GM21529 (cell line): ENCODE results near the gene GCSAM.

Experiments used
- ATAC-seq: cut with Tn5 transposase; IDR thresholded peaks from one replicate; pipeline ENCODE4 v1.9.1; 2021; ENCODE audit not compliant: unreplicated experiment

The GCSAM gene

DNA sequence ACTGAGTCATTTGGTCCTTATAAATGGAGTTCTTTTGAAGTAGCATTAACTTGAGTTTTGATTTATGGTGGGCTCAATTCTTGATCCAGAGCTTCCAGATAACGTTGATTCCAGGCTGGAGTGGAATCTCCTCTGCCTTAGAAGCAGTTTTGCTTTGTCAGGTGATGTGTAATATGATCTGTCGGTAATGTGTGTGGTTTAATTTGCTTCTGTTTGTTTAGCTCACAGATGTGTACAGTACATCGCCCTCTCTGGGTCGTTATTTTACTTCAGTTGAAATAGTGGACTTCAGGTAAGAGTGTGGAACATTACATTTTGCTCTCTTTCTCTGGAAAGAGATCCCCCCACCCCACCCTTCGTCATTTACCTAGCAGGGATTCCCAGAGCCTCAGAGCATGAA is 23.7 kb downstream of the GCSAM start:
- ATAC-seq = no peak

GRCh38 chr3:112104774-112105173 is 28.3 kb downstream of the GCSAM start:
- no peak for ATAC-seq

- ATAC-seq = no peak
Observed at GRCh38 chr3:112101916-112102315, 31.1 kb downstream of the GCSAM start.

DNA sequence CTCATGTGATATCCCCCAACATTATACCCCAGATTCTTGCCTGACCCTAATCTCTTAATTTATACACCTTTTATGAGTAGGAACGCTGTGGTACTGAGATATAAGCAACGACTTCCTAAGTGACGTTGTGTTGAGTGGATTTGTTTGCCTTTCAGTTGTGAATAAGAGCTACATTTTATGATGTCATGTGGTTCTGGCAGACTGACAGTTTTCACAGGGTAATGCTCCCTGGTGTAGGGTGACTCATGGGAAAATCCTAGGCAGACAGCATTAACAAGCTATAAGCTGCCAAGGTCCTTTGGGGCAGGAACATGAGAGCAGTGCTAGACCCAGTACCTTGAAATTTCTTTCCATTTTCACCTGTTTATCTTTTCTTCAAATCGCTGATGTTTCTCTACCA is 35.7 kb downstream of the GCSAM start:
- ATAC-seq = no peak

- ATAC-seq = no peak
Observed at GRCh38 chr3:112096176-112096575, 36.9 kb downstream of the GCSAM start.

- ATAC-seq = no peak
Observed at GRCh38 chr3:112095731-112096130, 37.3 kb downstream of the GCSAM start.

DNA sequence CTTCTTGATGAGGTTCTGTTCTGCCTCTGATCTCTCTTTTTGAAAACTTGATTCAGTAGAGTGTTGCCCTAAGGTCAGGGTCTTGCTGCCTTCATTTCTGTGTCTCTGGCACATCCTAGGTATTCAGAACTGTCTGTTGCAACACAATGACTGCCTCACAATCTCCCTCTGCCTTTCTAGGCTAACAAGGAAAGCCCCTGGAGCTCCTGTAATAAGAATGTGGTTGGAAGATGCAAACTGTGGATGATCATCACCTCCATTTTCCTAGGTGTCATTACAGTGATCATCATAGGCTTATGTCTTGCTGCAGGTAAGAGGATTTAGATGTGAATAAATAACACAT is 39.9 kb downstream of the GCSAM start:
- no peak for ATAC-seq

- ATAC-seq = peak; percentile 57
Observed at GRCh38 chr3:112092496-112093179, 40.4 kb downstream of the GCSAM start.

DNA sequence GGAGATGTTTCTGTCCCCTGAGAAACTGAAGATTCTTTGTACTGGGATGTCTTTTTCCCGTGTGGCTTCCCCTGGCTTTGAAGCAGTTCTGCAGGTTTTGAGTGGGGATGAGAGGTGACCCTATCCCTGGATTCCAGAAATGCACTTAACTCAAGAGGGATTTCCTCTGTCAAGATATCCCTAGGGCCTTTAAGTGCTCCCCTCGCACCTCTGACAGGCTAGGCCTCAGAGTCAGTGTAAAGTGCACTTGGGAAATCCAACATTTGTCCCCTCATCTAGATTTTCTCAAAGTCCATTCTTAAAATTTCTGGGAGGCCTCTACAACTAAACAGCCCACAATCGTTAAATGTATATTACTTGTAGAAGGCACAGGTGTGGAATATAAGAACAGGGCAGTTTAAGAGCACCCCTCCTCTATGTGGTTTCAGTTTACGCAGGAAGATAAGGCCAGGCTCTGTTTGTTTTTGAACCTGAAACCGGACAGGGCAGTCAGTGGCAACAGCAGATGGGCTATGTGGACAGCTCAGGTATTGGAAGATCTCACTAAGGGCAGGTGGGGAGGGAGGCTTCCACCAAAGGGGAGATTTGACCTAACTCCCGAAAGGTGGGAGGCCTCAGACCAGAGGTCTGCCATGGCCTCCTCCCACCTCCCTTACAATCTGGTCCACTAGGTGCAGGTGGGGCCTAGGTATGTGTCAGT is 42.0 kb downstream of the GCSAM start:
- no peak for ATAC-seq

DNA sequence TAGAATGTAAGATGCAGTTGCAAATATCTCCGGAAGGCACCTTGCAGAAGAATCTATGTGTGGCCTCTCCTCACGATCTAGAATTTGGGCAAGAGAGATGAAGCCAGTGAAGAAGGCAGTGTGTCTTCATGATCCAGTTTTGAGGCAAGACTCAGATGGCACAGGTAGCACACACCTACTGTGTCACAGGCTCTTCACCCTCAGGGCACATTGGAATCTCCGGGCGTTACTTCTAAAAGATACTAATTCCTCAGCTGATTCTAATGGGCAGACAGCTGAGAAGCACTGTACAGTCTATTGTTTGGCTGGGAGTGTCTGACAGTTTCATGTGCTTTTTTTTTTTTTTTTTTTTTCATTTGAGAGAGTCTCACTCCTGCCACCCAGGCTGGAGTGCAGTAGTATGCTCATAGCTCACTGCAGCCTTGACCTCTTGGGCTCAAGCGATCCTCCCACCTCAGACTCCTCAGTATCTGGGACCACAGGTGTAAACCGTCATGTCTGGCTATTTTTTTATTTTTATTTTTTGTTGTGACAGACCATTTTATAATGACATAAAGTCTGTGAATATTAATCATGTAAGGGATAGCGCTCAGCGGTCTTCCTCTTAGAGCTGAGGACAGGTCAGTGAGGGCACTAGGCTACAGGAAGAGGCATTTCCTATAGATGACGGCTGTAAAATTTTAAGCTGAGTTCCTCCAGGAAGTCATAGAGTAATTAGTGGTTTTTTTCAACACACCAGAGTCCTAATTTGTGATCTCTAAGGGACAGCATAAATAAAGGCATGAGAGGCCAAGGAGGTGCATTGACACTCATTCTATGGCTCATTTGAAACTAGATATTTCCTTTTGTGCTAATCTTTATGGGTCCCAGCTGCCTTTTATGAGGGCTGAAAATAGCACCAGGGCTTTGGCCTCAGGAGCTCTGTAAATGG is 42.8 kb downstream of the GCSAM start:
- ATAC-seq = no peak

DNA sequence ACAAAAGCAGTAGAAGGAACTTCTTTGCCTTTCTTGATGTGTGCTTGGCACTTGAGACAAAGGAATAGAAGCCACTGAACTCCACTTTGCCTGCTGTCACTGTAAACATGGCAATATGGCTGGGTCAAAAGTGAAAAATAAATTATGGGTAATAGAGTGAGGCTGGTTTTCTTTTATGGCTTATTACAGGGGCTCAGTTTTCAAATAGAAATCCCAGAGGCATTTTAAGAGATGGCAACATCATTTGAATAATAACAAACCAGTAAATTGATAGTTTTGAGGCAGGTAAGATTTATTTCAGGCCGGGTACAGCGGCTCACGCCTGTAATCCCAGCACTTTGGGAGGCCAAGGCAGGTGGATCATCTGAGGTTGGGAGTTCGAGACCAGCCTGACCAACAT is 44.1 kb downstream of the GCSAM start:
- ATAC-seq = no peak

GRCh38 chr3:112087746-112088145 is 45.3 kb downstream of the GCSAM start:
- ATAC-seq = no peak

DNA sequence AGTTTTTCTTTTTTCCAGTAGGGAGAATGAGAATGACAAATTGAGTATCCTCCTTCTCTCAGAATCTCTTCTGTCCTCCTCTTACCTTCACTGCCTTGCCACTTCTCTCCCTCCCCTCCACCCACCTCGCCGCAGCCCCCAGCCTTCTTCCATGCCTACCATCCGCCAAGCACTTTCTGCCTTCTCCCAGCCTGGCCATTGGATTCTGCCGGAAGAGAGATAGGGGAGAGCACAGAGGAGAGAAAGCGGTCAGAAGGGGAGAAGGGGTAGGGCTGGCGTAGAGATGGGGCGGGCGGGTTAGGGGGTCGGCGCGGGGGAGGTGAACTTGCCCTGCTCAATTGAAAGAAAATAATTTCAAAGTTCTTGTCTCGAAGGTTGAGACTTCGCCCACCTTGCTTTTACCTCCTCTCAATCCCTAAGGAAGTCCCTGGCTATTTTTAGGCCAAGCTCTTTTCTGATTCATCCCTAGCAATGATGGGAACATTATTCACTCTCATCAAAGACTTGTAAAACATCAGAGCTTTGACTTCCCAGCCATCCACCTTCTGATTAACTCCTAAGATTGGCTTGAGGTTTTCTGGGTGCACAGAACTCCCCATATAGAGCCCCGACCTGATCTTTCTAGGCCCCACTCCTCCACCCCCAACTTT is 46.0 kb downstream of the GCSAM start:
- ATAC-seq = no peak

- peak; percentile 87 for ATAC-seq
Observed at GRCh38 chr3:112086076-112086854, 46.8 kb downstream of the GCSAM start, which contains the start of gene C3orf52. Gene C3orf52, plus strand, starts transcription at chr3:112086389. Its CDS starts 19 bp downstream, at chr3:112086408.

DNA sequence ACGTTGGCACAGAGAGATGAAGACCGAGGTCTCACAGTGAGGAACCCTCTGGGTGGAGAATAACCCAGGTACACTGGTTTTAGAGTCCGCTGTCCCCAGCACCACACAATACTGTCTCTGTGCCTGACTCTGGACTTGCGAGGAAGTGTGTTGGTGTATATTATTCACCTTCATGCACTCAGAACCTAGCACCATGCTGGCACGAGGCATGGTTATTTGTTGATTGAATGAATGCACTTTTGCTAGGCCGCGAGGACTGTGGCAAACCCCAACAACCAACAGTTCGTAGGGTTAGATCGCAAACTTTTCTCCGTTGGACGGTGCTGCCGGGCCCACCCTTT is 47.3 kb downstream of the GCSAM start:
- peak; percentile 10 for ATAC-seq

DNA sequence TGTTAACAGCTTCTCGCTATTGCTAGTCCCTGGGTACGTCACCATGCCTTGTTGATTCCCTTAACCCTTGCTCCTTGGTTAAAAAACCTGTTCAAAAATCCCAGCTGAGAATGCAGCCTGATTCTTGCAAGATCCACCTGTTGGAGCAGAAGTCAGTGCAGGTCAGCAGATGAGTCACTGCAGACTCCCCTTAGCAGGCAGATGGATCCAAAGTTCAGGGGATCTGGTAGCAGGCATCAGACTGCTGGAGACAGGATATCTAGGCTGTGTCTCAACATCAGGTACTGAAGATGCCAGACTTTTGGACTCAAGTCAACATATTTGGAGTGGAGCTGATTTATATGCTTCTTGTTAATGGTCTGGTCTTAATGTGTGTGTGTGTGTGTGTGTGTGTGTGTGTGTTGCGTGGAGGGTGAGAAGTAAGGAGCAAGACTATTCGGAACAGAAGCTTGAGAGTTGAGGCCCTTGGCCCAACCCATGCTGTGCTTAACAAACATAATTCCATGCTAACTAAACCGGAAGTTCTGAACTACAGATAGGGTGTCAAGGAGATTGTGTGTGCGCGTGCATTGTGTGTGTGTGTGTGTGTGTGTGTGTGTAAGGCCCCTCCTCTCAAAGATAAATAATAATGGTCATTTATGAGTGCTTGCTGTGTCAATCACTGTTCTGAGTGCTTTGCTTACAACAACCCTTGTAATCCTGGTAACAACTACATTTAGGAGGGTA is 47.9 kb downstream of the GCSAM start:
- no peak for ATAC-seq

GRCh38 chr3:112083239-112083638 is 49.8 kb downstream of the GCSAM start:
- no peak for ATAC-seq

DNA sequence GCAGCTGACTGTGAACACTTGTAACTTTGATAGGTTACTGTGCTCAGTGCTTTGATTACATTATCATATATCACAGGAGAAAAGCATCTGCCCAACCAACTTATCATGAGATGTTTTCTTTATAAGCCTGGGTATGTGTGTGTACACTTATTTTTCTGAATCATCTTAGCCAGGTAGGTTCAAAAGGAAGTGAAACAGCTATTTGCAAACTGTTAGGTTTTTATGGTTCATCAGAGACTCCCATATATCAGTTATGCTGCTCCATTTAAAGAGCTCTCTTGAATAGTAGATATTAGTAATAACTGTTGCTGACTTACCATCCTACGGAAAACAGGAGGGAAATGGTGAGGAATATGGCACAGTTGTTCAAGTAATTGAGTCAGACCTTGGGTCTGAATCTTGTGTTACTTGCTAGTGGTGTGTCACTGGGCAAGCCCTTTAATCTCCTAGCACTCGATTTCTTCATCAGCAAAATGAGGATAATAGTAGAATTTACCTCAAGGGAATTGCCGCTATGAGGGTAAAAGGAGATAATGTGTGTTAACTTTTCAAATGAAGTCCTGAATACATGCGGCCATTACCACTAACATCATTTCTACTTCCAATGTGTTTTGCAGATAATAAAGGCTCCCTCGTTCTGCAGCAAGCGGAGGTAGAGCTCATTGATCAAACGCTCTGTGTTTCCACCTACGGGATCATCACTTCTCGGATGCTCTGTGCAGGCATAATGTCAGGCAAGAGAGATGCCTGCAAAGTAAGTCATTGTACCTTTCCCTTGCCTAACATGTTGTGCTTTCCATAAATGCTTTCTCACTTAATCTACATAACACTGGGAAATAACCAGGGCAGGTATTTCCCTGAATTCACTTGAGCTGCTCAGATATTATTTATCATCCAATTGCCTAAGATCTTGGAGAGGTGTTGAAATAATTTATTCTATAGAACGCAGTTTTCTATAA is 54.6 kb downstream of the GCSAM start:
- ATAC-seq = no peak
